Activated naive CD4-positive, alpha-beta T cell treated with anti-CD3 and anti-CD28 coated beads, Interleukin-2, amount 50 U/mL, for 72 hours (primary cell): ENCODE results near the gene NOL3. TPM values are rescaled to one million over a fixed set of nuclear protein-coding genes. Genes with fewer than 3 reads are reported as not detected.

Experiments used
- ATAC-seq, 2 donors: fragments of 150-1000 bp; cut with Tn5 transposase; 2 replicates each; pipeline ENCODE4 v1.10.0; 2021; ENCODE audit warnings: mild to moderate bottlenecking in 2 of 2, moderate library complexity in 2 of 2
- DNase-seq, 2 donors: peaks; one replicate each; pipeline ENCODE4 v3.0.0; 2021 to 2022; ENCODE audit warnings: low spot score in 2 of 2
- H3K27ac Mint-ChIP-seq, 2 donors: one replicate each; pipeline ENCODE4 v1.8.0; 2022; ENCODE audit warnings: mild to moderate bottlenecking in 2 of 2, mixed read lengths in 2 of 2
- H3K36me3 Mint-ChIP-seq, 2 donors: one replicate each; pipeline ENCODE4 v1.8.0; 2022; ENCODE audit warnings: mixed read lengths in 2 of 2
- H3K9me3 Mint-ChIP-seq, 2 donors: one replicate each; pipeline ENCODE4 v1.8.0; 2022; ENCODE audit warnings: mixed read lengths in 2 of 2
- total RNA-seq, 2 donors: library from RNA; stranded (reverse); gene quantifications; one replicate each; pipeline ENCODE4 v1.2.3, GENCODE V29; 2022

Gene NOL3
- total RNA-seq, 2 donors from 2014 or later = 9.2 to 43.4 TPM

DNA sequence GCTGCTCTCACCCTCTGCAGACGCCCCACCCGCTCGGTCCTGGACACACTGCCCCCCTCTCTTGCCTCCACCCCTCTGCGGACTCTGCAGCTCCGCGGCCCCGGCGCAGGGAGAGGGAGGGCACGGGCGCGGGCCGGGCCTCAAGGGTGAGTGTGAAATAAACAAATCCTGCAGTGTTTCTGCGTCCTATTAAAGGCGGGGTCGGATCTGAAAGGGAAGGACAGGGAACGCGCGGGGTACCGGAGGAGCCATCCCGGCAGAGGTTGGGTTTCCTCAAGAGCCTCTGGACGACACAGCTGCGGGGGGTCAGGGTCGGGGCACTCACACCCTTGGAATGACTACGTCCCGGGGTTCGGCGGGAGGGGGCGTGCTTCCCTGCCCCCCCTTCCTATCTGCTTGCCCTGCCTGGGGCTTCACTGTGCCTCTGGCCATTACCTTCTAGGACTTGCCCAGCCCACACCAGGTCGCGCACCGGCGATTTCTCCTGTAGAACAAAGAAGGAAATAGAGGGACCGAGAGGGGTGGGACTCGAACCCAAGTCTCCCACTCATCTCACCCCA lies 6.3 kb upstream of the NOL3 start:
- Mint-ChIP-seq H3K27ac (no peak overlapping the region), H3K36me3 (peaks cover 9 to 18% of the 10 kb centered on the region in 2 donors), H3K9me3 (no peaks in the 10 kb centered on the region)
- ATAC-seq (no peak), DNase-seq (no peak)

DNA sequence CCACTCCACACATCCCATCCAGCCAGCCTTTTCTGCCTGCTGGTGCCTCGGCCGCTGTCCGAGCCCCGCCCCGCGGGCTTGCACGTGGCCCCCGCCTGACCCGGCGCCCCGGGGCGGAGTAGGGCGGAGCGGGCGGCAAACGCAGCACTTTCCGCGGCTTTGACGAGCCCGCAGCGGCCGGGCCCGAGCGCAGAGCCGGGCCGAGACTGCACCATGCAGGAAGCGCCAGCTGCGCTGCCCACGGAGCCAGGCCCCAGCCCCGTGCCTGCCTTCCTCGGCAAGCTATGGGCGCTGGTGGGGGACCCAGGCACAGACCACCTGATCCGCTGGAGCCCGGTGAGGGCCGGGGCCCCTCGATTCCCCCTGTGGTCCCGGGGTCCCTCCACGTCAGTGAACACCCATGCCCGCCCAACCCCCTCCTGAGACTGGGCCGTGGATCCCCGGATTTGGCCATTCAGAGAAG lies 5.7 kb upstream of the NOL3 start, which contains the start of gene HSF4:
Gene HSF4, plus strand, starts transcription at position 147 of the 463 bp plus-strand sequence. Its CDS starts 67 bp downstream, at position 214.
- DNase-seq (no peak), ATAC-seq (no peak)
- Mint-ChIP-seq H3K27ac (no peak within 1 kb of the TSS), H3K36me3 (peaks cover 9 to 18% of the 10 kb centered on the region in 2 donors), H3K9me3 (no peaks in the 10 kb centered on the region)

GRCh38 chr16:67165121-67166078 lies 4.9 kb upstream of the NOL3 start:
- Mint-ChIP-seq H3K9me3 (no peaks in the 10 kb centered on the region), H3K36me3 (peaks cover 9 to 23% of the 10 kb centered on the region in 2 donors), H3K27ac (no peak overlapping the region)
- DNase-seq (no peak), ATAC-seq (no peak)

DNA sequence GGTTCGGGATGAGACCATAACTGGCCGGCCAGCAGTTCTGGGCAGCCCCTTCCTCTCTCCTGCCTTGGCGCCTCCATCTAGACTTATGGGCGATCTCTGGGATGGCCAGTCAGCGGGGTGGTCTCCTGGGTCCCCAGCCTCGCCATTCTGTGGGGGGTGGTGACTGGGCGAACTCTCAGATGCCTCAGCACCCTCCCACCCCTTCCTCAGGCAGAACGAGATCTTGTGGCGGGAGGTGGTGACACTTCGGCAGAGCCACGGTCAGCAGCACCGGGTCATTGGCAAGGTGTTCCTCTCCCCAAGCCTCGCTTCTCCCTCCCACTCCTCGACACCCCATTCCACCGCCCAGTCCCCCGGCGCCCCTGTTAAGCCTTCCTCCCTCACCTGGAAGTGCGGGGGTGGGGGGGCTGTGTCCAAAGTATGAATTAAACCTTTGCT lies 4.2 kb upstream of the NOL3 start:
- Mint-ChIP-seq H3K36me3 (peaks cover 5 to 24% of the 10 kb centered on the region in 2 donors), H3K9me3 (no peaks in the 10 kb centered on the region), H3K27ac (no peak overlapping the region)
- no peak for ATAC-seq
- no peak for DNase-seq

DNA sequence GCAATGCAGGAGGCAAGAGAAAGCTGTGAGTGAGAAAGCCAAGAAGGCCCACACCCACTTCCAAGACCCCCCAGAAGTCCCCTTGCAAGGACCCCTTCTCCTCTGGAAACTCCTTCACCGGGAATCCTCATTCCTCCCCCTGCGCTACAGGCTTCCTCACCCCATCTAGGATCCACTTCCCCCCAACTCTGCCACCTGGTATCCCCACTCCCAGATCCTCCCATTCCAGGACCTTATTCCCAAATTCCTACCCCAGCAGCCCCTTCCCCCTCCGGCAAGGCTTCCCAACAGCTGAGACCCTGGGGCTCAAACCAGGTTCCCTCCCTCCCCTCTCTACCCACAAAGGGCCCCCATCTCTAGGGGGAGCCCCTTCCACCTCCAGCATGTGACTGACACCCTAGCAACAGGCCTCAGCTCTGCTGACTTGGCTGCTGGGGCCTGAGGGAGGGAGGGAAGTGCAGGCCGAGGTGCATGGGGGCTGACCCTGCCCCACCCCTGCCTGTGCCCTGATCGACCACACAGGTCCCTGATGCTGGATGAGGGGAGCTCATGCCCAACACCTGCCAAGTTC lies 3.7 kb upstream of the NOL3 start:
- H3K36me3 Mint-ChIP-seq = peaks cover 4 to 25% of the 10 kb centered on the region in 2 donors
- DNase-seq (no peak), ATAC-seq (no peak)
- H3K9me3 Mint-ChIP-seq = no peaks in the 10 kb centered on the region
- H3K27ac Mint-ChIP-seq = peak overlapping the region in 1 of 2 donors; percentile 68

GRCh38 chr16:67167588-67167987 lies 2.8 kb upstream of the NOL3 start:
- ATAC-seq = no peak
- Mint-ChIP-seq H3K27ac (no peak overlapping the region), H3K9me3 (no peaks in the 10 kb centered on the region), H3K36me3 (peaks cover 4 to 19% of the 10 kb centered on the region in 2 donors)
- DNase-seq = no peak

DNA sequence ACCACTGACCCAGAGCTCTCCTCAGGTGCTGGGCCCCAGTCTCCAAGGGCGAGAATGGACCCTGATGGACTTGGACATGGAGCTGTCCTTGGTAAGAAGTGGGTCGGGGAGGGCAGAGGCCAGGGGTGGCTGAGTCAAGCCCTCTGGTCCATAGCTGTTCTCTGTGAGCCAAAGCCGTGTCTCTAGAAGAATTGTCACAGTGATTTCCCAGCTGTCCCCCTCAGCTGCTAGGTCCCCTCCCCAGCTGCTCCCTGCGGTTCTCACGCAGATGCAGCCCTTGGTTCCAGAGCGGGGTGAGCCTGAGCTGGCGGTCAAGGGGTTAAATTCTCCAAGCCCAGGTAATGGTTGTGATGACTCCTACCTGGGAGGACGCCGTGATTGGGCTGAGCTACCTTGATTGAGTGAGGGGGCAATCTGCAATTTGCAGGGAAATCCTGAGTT lies 1.3 kb upstream of the NOL3 start:
- ATAC-seq (no peak), DNase-seq (no peak)
- Mint-ChIP-seq H3K9me3 (no peaks in the 10 kb centered on the region), H3K27ac (no peak overlapping the region), H3K36me3 (peaks cover 4 to 23% of the 10 kb centered on the region in 2 donors)

GRCh38 chr16:67169642-67170167 lies 633 bp upstream of the NOL3 start:
- peaks cover 4 to 23% of the 10 kb centered on the region in 2 donors for H3K36me3 Mint-ChIP-seq
- DNase-seq (peak in 1 of 2 donors; percentile 57), ATAC-seq (peak in 1 of 2 donors; percentile 3)
- no peak overlapping the region for H3K27ac Mint-ChIP-seq
- H3K9me3 Mint-ChIP-seq = no peaks in the 10 kb centered on the region

- DNase-seq (no peak), ATAC-seq (peak in 1 of 2 donors; percentile 22)
- peaks cover 0 to 33% of the 10 kb centered on the region in 2 donors for H3K36me3 Mint-ChIP-seq
- H3K27ac Mint-ChIP-seq = no peak overlapping the region
- H3K9me3 Mint-ChIP-seq = no peaks in the 10 kb centered on the region
Measured at GRCh38 chr16:67170949-67171649, 761 bp downstream of the NOL3 start.

DNA sequence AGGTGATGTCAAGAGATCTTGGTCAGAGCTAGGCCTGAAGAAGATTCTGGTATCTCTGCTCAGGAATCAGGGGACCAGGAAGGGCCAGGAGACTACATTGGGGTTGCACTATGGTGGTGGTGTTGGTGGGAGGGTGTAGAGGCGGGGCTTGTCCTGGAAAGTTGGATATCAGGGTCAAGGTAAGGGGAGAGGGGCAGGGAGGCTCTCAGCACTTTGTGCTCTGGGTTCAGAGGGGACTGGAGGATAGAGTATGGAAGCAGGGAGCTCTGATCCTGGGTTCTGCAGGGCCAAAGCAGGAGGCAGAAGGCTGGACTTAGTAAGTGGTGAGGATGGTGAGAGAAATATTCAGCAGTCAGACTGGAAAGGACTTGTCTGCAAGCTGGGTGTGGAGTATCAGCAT lies 3.0 kb downstream of the NOL3 start:
- DNase-seq = no peak
- no peak for ATAC-seq
- peak overlapping the region in 1 of 2 donors; percentile 70 for H3K27ac Mint-ChIP-seq
- peaks cover 0 to 43% of the 10 kb centered on the region in 2 donors for H3K36me3 Mint-ChIP-seq
- no peaks in the 10 kb centered on the region for H3K9me3 Mint-ChIP-seq

DNA sequence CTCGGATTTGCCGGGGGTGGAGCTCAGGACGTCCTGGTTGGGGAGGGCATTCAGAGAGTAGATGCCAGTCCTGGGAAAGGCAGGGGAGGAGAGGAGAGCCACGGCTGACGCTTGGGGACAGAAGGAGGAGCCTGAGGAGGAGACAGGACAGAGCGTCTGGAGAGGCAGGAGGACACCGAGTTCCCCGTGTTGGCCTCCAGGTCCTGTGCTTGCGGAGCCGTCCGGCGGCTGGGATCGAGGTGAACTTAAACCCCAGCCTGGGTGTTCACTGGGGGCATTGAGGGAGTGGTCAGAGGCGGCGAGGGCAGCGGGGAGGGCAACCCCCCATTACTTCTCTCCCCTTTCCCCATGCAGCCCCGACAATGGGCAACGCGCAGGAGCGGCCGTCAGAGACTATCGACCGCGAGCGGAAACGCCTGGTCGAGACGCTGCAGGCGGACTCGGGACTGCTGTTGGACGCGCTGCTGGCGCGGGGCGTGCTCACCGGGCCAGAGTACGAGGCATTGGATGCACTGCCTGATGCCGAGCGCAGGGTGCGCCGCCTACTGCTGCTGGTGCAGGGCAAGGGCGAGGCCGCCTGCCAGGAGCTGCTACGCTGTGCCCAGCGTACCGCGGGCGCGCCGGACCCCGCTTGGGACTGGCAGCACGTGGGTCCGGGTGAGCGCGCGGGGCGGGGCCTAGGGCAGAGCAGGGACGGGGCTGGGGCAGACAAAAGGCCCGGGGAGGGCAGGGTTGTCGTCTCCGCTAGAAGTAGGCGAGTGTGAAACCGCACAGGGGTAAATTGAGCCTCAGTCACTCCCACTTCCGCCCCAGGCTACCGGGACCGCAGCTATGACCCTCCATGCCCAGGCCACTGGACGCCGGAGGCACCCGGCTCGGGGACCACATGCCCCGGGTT lies 3.7 kb downstream of the NOL3 start:
- ATAC-seq (peak; percentile 65 to 75), DNase-seq (peak in 1 of 2 donors; percentile 67)
- Mint-ChIP-seq H3K36me3 (peaks cover 0 to 47% of the 10 kb centered on the region in 2 donors), H3K9me3 (no peaks in the 10 kb centered on the region), H3K27ac (peak overlapping the region in 1 of 2 donors; percentile 70)

GRCh38 chr16:67174706-67175231 lies 4.4 kb downstream of the NOL3 start:
- Mint-ChIP-seq H3K27ac (no peak overlapping the region), H3K9me3 (no peaks in the 10 kb centered on the region), H3K36me3 (peaks cover 0 to 48% of the 10 kb centered on the region in 2 donors)
- ATAC-seq = no peak
- DNase-seq = no peak

DNA sequence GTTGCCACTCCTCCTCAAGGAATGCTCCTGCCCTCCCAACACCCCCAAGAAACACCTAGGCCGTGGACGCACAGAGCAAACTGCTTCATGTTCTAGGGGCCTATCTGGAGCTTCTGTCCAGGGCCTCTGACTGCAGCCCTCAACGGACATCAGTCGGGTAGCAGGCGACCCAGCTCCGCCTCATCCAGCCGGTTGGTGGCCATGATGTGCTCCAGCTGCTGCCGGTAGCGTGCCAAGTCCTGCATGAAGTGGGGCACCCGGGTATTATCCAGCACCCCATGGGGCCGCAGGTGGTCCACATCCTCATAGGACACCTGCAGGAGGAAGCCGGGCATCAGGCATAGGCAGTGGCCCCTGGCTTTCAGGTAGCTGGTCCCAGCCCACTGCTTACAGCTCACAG lies 6.3 kb downstream of the NOL3 start:
- H3K27ac Mint-ChIP-seq = no peak overlapping the region
- no peak for DNase-seq
- no peaks in the 10 kb centered on the region for H3K9me3 Mint-ChIP-seq
- peaks cover 0 to 34% of the 10 kb centered on the region in 2 donors for H3K36me3 Mint-ChIP-seq
- ATAC-seq = no peak

DNA sequence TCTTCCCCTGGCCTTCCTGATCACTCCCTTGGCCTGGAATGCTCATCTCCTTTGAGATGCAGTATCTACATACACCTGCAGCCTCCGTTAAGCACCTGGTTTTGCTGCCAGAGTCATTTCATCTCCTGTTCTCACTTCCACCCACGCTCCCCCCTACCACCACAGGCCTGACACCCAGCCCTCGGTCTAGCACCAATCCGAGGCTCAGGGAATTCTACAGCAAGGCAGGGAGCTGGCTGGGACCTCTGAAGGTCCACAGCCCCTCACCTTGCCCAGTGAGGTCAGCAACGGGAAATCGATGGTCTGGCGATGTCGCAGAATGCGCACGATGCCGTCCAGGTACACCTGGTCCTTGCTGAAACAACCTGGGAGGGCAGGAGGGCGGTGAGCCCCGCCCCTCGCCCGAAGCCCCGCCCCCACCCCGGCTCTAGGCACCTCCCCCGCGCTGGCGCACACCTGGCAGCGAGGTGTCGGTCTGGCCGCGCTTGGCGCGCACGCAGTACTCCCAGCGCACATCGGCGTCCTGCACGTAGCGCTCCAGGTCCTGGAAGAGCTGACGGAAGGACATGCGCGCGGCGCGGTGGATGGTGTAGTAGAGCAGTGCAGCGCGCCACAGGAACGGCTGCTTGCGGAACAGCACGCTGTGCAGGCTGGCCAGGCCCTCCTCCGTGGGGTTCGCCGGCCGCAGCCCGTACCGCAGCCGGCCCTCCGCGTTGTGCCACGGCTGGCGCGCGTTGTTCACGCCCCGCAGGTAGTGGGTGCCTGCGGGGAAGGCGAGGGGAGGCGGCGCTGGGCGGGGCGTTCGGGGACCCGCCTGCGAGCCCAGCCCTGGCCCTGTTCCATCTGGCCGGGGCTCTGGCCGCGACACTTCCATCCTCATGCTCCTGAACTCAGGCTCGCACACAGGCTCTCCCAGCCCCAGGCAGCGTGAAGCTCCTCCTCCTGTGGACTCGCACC lies 7.7 kb downstream of the NOL3 start:
- Mint-ChIP-seq H3K36me3 (peaks cover 0 to 31% of the 10 kb centered on the region in 2 donors), H3K9me3 (no peaks in the 10 kb centered on the region), H3K27ac (peak overlapping the region in 1 of 2 donors; percentile 40)
- ATAC-seq (peak; percentile 19 to 80), DNase-seq (peak in 1 of 2 donors; percentile 71)
